SU-DHL-6 (cell line): ENCODE measurements around the gene G0S2.

Experiments
- H2AFZ ChIP-seq: fragments of 200-600 bp; sonication (generic); 2 replicates; pipeline ENCODE4 v1.6.1; 2014; ENCODE audit warnings: low read depth, mild to moderate bottlenecking, moderate library complexity, mixed read lengths, antibody characterized with exemption, low read length; ENCODE audit not compliant: severe bottlenecking
- H3F3A ChIP-seq: fragments of 200-600 bp; shearing (Covaris generic); 2 replicates; pipeline ENCODE4 v1.6.0; 2016; ENCODE audit warnings: antibody characterized with exemption, mild to moderate bottlenecking; ENCODE audit not compliant: insufficient read depth
- H3K27ac ChIP-seq: fragments of 200-600 bp; sonication (generic); 2 replicates; pipeline ENCODE4 v1.5.1; 2016; ENCODE audit warnings: low read depth, mild to moderate bottlenecking, low read length, moderate library complexity, mixed read lengths
- H3K27me3 ChIP-seq: fragments of 200-600 bp; sonication (generic), shearing (Covaris generic); 2 replicates; pipeline ENCODE4 v1.6.0; 2014; ENCODE audit warnings: mild to moderate bottlenecking, low read length
- H3K36me3 ChIP-seq: fragments of 200-600 bp; sonication (generic); 2 replicates; pipeline ENCODE4 v1.6.1; 2014; ENCODE audit warnings: mild to moderate bottlenecking, low read length, mixed read lengths
- H3K4me2 ChIP-seq: fragments of 300-600, 200-600 bp; shearing (Covaris generic), sonication (generic); 2 replicates; pipeline ENCODE4 v1.6.0; 2014; ENCODE audit warnings: low read length, low read depth, mild to moderate bottlenecking; ENCODE audit not compliant: poor library complexity, severe bottlenecking
- H3K4me3 ChIP-seq: fragments of 200-600 bp; sonication (generic); 2 replicates; pipeline ENCODE4 v1.5.1; 2014; ENCODE audit warnings: antibody characterized with exemption, low read length, mild to moderate bottlenecking, mixed read lengths; ENCODE audit not compliant: insufficient read depth, poor library complexity, severe bottlenecking
- H3K79me2 ChIP-seq: fragments of 200-600 bp; sonication (generic); 2 replicates; pipeline ENCODE4 v1.6.1; 2014; ENCODE audit warnings: mild to moderate bottlenecking, low read length, moderate library complexity; ENCODE audit not compliant: insufficient read depth
- H3K9ac ChIP-seq: fragments of 200-600 bp; sonication (generic); 2 replicates; pipeline ENCODE4 v1.7.0; 2014; ENCODE audit warnings: mild to moderate bottlenecking, low read length
- H3K9me2 ChIP-seq: fragments of 200-600 bp; sonication (generic); replicated peaks from 2 replicates; pipeline ENCODE4 v1.6.1; 2014; ENCODE audit warnings: low read length; ENCODE audit not compliant: insufficient read depth
- H3K9me3 ChIP-seq: fragments of 200-600 bp; sonication (generic); 2 replicates; pipeline ENCODE4 v1.6.1; 2014; ENCODE audit warnings: low read length, mixed read lengths; ENCODE audit not compliant: insufficient read depth
- H4K20me1 ChIP-seq: fragments of 200-600 bp; sonication (generic); 2 replicates; pipeline ENCODE4 v1.6.1; 2014; ENCODE audit warnings: low read depth, mild to moderate bottlenecking, antibody characterized with exemption, low read length, moderate library complexity, mixed read lengths
- EZH2phosphoT487 ChIP-seq: fragments of 200-600 bp; sonication (generic), shearing (Covaris generic); conservative IDR thresholded peaks from 2 replicates; pipeline ENCODE4 v1.6.1; 2018; ENCODE audit warnings: mild to moderate bottlenecking, antibody characterized with exemption, low read length, moderate library complexity, mixed read lengths
- TF ChIP-seq, protein P1 (sequence below): fragments of 200-600 bp; sonication (generic); IDR thresholded peaks from one replicate; pipeline ENCODE4 v1.5.1; 2017; ENCODE audit warnings: antibody characterized with exemption, mild to moderate bottlenecking, low read length, moderate library complexity; ENCODE audit not compliant: insufficient read depth, poor library complexity, severe bottlenecking

The G0S2 gene

DNA sequence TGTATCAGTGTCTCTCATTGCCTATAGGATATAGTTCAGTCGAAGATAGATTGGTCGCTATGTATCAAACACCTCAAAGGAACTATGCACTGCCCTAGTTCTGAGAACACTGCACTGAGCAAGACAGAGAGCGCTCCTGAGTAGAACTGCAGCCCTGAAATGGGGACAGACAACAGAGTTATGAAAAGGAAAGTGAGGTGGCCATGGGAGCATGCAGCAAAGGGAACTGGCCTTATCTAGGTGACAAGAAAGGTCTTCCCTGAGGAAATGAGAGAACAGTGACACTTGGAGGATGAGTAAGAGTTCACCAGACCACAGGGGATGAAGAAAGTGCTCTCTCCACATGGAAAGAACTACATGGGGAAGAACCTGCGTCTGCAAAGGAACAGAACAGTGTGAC, 7.5 kb upstream of the G0S2 start:
- Histone ChIP-seq H2AFZ (no peak overlapping the region), H3K9me3 (no peaks in the 10 kb centered on the region), H3K27me3 (no peaks in the 10 kb centered on the region), H3F3A (no peaks in the 10 kb centered on the region), H3K9ac (no peak overlapping the region), H3K36me3 (no peaks in the 10 kb centered on the region), H3K79me2 (no peaks in the 10 kb centered on the region), H3K9me2 (no peaks in the 10 kb centered on the region), H4K20me1 (no peaks in the 10 kb centered on the region), H3K4me2 (no peak overlapping the region), H3K4me3 (no peak overlapping the region), H3K27ac (no peak overlapping the region)
- TF ChIP-seq, protein P1, sequence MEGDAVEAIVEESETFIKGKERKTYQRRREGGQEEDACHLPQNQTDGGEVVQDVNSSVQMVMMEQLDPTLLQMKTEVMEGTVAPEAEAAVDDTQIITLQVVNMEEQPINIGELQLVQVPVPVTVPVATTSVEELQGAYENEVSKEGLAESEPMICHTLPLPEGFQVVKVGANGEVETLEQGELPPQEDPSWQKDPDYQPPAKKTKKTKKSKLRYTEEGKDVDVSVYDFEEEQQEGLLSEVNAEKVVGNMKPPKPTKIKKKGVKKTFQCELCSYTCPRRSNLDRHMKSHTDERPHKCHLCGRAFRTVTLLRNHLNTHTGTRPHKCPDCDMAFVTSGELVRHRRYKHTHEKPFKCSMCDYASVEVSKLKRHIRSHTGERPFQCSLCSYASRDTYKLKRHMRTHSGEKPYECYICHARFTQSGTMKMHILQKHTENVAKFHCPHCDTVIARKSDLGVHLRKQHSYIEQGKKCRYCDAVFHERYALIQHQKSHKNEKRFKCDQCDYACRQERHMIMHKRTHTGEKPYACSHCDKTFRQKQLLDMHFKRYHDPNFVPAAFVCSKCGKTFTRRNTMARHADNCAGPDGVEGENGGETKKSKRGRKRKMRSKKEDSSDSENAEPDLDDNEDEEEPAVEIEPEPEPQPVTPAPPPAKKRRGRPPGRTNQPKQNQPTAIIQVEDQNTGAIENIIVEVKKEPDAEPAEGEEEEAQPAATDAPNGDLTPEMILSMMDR: no peak
- TF ChIP-seq EZH2phosphoT487: no peak

DNA sequence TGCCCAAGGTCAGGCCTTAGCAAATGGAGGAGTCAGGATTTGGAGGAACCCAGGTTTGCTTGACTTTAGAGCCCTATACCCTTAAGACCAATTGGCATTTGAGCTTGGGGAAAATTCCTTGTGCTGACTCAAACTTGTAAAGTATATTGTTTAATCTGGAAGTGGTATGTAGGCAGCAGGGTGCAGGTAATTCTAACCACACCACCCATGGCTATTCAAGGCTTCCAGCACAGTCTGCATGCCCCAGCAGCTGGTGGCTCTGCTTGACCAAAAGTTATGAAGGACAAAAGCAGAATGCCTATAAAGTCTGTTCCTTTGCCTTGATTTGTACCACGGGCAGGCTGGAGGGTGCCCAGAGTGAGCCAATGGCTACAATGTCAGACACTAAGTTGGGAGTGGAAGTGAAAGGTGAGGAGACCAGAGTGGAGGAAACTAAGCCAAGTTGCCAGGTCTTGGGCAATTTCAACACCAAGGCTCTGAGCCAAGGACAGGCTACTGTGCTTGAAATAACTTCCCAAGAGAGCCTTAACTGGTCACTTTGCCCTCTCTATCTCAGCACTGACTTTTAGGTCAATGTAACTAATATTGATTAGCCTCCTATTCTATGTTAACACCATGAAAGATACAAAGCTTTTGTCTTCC, 4.7 kb upstream of the G0S2 start:
- Histone ChIP-seq H3K27me3 (no peaks in the 10 kb centered on the region), H3F3A (no peaks in the 10 kb centered on the region), H3K4me3 (no peak overlapping the region), H3K79me2 (no peaks in the 10 kb centered on the region), H3K9me3 (no peaks in the 10 kb centered on the region), H3K4me2 (no peak overlapping the region), H4K20me1 (no peaks in the 10 kb centered on the region), H3K9ac (no peak overlapping the region), H3K36me3 (no peaks in the 10 kb centered on the region), H2AFZ (no peak overlapping the region), H3K27ac (no peak overlapping the region), H3K9me2 (no peaks in the 10 kb centered on the region)
- TF ChIP-seq, protein P1: no peak
- no peak for TF ChIP-seq EZH2phosphoT487

DNA sequence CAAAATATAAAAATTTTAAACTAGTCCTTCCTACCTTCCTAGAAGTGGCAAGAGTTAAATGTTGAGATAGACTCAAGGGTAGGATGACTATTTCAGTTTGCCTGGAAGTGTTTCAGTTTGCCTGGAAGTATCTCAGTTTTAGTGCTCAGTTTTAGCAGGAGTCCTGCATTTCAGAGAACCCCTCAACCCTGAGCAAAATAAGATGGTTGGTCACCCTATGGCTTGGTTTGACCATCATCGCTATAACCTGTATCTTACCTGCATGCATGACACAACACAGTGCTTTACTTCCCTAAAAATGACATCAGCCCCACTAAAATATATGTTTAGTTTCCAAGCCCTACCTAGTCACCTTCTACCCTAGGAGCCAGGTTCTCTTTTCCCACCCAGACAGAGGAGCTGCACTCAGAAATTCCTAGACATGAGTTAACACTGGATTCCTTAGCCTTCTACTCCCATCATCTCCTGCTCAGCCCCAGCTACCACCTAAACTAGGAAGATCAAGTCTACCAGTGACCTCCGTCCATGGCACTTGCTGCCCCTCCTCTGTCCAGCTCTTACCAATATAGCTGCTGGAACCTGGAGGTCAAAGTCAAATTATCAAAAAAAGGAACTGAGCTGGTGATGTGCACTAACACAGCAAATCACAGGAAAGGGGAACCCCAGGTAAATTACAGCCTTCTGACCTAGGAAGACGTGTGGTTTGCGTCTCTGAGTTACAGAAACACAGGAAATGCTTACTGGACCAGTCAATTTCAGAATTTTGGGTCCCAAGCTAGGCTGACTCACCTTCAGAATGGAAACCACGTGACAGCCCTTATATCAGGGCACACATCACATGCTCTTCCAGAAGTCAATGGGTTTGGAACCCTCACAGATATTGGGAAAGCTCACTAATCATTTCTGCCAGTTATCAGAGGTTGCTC, 2.2 kb upstream of the G0S2 start:
- H3K9me3 ChIP-seq: no peaks in the 10 kb centered on the region
- no peaks in the 10 kb centered on the region for H3K9me2 ChIP-seq
- no peaks in the 10 kb centered on the region for H3K79me2 ChIP-seq
- no peak overlapping the region for H3K4me3 ChIP-seq
- H4K20me1 ChIP-seq: no peaks in the 10 kb centered on the region
- no peak overlapping the region for H2AFZ ChIP-seq
- TF ChIP-seq, protein P1: no peak
- no peak for TF ChIP-seq EZH2phosphoT487
- no peak overlapping the region for H3K9ac ChIP-seq
- no peak overlapping the region for H3K4me2 ChIP-seq
- H3F3A ChIP-seq: no peaks in the 10 kb centered on the region
- H3K36me3 ChIP-seq: no peaks in the 10 kb centered on the region
- H3K27ac ChIP-seq: no peak overlapping the region
- no peaks in the 10 kb centered on the region for H3K27me3 ChIP-seq
